ENCODE results near the gene TAF4.

GRCh38 chr20:61957961-61958715 is 107.5 kb downstream of the TAF4 start:
- no peak for TF ChIP-seq POLR2A (IDR thresholded peaks at IDR 0.05)
- TF ChIP-seq POLR2AphosphoS5 (IDR thresholded peaks at IDR 0.05) = no peak
- TF ChIP-seq, protein P1, sequence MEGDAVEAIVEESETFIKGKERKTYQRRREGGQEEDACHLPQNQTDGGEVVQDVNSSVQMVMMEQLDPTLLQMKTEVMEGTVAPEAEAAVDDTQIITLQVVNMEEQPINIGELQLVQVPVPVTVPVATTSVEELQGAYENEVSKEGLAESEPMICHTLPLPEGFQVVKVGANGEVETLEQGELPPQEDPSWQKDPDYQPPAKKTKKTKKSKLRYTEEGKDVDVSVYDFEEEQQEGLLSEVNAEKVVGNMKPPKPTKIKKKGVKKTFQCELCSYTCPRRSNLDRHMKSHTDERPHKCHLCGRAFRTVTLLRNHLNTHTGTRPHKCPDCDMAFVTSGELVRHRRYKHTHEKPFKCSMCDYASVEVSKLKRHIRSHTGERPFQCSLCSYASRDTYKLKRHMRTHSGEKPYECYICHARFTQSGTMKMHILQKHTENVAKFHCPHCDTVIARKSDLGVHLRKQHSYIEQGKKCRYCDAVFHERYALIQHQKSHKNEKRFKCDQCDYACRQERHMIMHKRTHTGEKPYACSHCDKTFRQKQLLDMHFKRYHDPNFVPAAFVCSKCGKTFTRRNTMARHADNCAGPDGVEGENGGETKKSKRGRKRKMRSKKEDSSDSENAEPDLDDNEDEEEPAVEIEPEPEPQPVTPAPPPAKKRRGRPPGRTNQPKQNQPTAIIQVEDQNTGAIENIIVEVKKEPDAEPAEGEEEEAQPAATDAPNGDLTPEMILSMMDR (IDR thresholded peaks at IDR 0.05) = no peak
- TF ChIP-seq EP300 (IDR thresholded peaks at IDR 0.05) = no peak

Measured in sigmoid colon (tissue), 4 donors.